Liver (tissue), 9 donors: ENCODE results near the gene ZRANB1. TPM values are rescaled to one million over a fixed set of nuclear protein-coding genes. Genes with fewer than 3 reads are reported as not detected.

ENCODE experiments used
- DNase-seq: peaks from one replicate; pipeline ENCODE4 v3.0.0-alpha.2; 2017; ENCODE audit warnings: low spot score
- H3K27ac ChIP-seq, 2 donors: one replicate each; pipeline ENCODE4 v1.7.0; 2013; ENCODE audit warnings: inconsistent platforms in 2 of 2, low read length in 2 of 2, control low read depth in 1 of 2, low read depth in 1 of 2, mild to moderate bottlenecking in 1 of 2
- H3K27me3 ChIP-seq, 4 donors: one replicate each; pipeline versions ENCODE4 v1.6.1 to v1.7.0; 2013; ENCODE audit warnings: low read length in 3 of 4, inconsistent platforms in 1 of 4, mild to moderate bottlenecking in 1 of 4, moderate library complexity in 1 of 4; ENCODE audit not compliant: control insufficient read depth in 4 of 4, insufficient read depth in 4 of 4
- H3K36me3 ChIP-seq, 4 donors: one replicate each; pipeline versions ENCODE4 v1.6.1 to v1.7.0; 2013; ENCODE audit warnings: low read length in 3 of 4, mild to moderate bottlenecking in 3 of 4, low read depth in 1 of 4, moderate library complexity in 1 of 4; ENCODE audit not compliant: control insufficient read depth in 4 of 4, insufficient read depth in 3 of 4
- H3K4me1 ChIP-seq, 4 donors: one replicate each; pipeline versions ENCODE4 v1.6.1 to v1.7.0; 2013; ENCODE audit warnings: low read length in 3 of 4, mild to moderate bottlenecking in 3 of 4, moderate library complexity in 1 of 4; ENCODE audit not compliant: control insufficient read depth in 4 of 4, insufficient read depth in 4 of 4
- H3K4me3 ChIP-seq, 3 donors: one replicate each; pipeline versions ENCODE4 v1.6.1 to v1.7.0; 2013; ENCODE audit warnings: low read length in 3 of 3, control low read depth in 1 of 3, low read depth in 1 of 3, mild to moderate bottlenecking in 1 of 3
- H3K9ac ChIP-seq, 2 donors: one replicate each; pipeline ENCODE4 v1.7.0; 2013; ENCODE audit warnings: low read length in 2 of 2, mild to moderate bottlenecking in 2 of 2, moderate library complexity in 2 of 2, control low read depth in 1 of 2, low read depth in 1 of 2
- H3K9me3 ChIP-seq, 4 donors: one replicate each; pipeline versions ENCODE4 v1.6.1 to v1.7.0; 2013; ENCODE audit warnings: low read length in 3 of 4; ENCODE audit not compliant: control insufficient read depth in 4 of 4
- ATF3 ChIP-seq: IDR thresholded peaks from 2 replicates; pipeline ENCODE4 v1.6.1; 2016; ENCODE audit warnings: antibody characterized with exemption
- CTCF ChIP-seq: fragments of 150-350 bp; IDR thresholded peaks from 2 replicates; pipeline ENCODE4 v1.5.1; 2017; ENCODE audit warnings: improper control_type of control experiment, low read depth, low read length; ENCODE audit not compliant: missing input control
- EGR1 ChIP-seq, 2 donors: IDR thresholded peaks; 2 replicates each; pipeline ENCODE4 v1.6.1; 2016 to 2018; ENCODE audit warnings: antibody characterized with exemption in 2 of 2, low read depth in 2 of 2
- FOXA1 ChIP-seq: IDR thresholded peaks from 2 replicates; pipeline ENCODE4 v1.6.1; 2016; ENCODE audit warnings: antibody characterized with exemption
- FOXA2 ChIP-seq: IDR thresholded peaks from 2 replicates; pipeline ENCODE4 v1.6.1; 2016; ENCODE audit warnings: antibody characterized with exemption
- GABPA ChIP-seq, 2 donors: IDR thresholded peaks in 1 of 2; conservative IDR thresholded peaks in 1 of 2; 2 replicates each; pipeline ENCODE4 v1.6.1; 2016; ENCODE audit warnings: antibody characterized with exemption in 2 of 2, mild to moderate bottlenecking in 1 of 2, moderate library complexity in 1 of 2
- HNF4A ChIP-seq, 2 donors: conservative IDR thresholded peaks; 2 replicates each; pipeline ENCODE4 v1.6.1; 2016; ENCODE audit warnings: antibody characterized with exemption in 2 of 2, mild to moderate bottlenecking in 2 of 2
- HNF4G ChIP-seq: IDR thresholded peaks from 2 replicates; pipeline ENCODE4 v1.6.1; 2016; ENCODE audit warnings: antibody characterized with exemption
- JUND ChIP-seq, 2 donors: IDR thresholded peaks; 2 replicates each; pipeline ENCODE4 v1.6.1; 2016; ENCODE audit warnings: antibody characterized with exemption in 2 of 2
- NR2F2 ChIP-seq: IDR thresholded peaks from 2 replicates; pipeline ENCODE4 v1.6.1; 2016; ENCODE audit warnings: antibody characterized with exemption
- RAD21 ChIP-seq, 2 donors: IDR thresholded peaks; 2 replicates each; pipeline ENCODE4 v1.6.1; 2016; ENCODE audit warnings: antibody characterized with exemption in 2 of 2, mild to moderate bottlenecking in 2 of 2
- RXRA ChIP-seq, 2 donors: IDR thresholded peaks; 2 replicates each; pipeline ENCODE4 v1.6.1; 2017 to 2018; ENCODE audit warnings: antibody characterized with exemption in 2 of 2, mild to moderate bottlenecking in 1 of 2
- SP1 ChIP-seq: IDR thresholded peaks from 2 replicates; pipeline ENCODE4 v1.6.1; 2018; ENCODE audit warnings: antibody characterized with exemption, mild to moderate bottlenecking
- TAF1 ChIP-seq: conservative IDR thresholded peaks from 2 replicates; pipeline ENCODE4 v1.6.1; 2016; ENCODE audit warnings: antibody characterized with exemption, mild to moderate bottlenecking
- YY1 ChIP-seq: IDR thresholded peaks from 2 replicates; pipeline ENCODE4 v1.6.1; 2016; ENCODE audit warnings: antibody characterized with exemption, mild to moderate bottlenecking
- WGBS: extraction: QIAGEN DNeasy Blood & Tissue Kit; methylation state at CpG from one replicate; pipeline ENCODE4 v1.1.7; 2013; 5-methylcytosine and 5-hydroxymethylcytosine counted together
- polyA plus RNA-seq, 2 donors: library from polyadenylated mRNA; stranded (reverse) in 1 of 2; unstranded in 1 of 2; fragments of 200-250 nt in 1 of 2; fragments of >200 nt in 1 of 2; fragmentation: Nextera tagmentation in 1 of 2; extraction: Ambion mirVana in 1 of 2; gene quantifications; one replicate each; pipeline versions ENCODE4 v1.2.1 to v1.2.3, GENCODE V29; 2013 to 2015
- total RNA-seq, 2 donors: library from RNA; depleted of rRNA; stranded (reverse); fragments of >200 nt; gene quantifications; one replicate each; pipeline ENCODE4 v1.2.3, GENCODE V29; 2014
- TF ChIP-seq, protein P1 (sequence below): IDR thresholded peaks from 2 replicates; pipeline ENCODE4 v1.6.1; 2016; ENCODE audit warnings: antibody characterized with exemption
- TF ChIP-seq, protein P2 (sequence below): IDR thresholded peaks from 2 replicates; pipeline ENCODE4 v1.6.1; 2016; ENCODE audit warnings: antibody characterized with exemption, mild to moderate bottlenecking
- TF ChIP-seq, protein P3 (sequence below): IDR thresholded peaks from 2 replicates; pipeline ENCODE4 v1.6.1; 2016; ENCODE audit warnings: antibody characterized with exemption
- donor health status: healthy.
- donor health status: healthy.
- donor health status: healthy.
- donor health status: healthy.
- donor health status: healthy.

Gene ZRANB1
- total and polyA plus RNA-seq, 4 donors: 6.2 to 32.5 (median 14.4) TPM

DNA sequence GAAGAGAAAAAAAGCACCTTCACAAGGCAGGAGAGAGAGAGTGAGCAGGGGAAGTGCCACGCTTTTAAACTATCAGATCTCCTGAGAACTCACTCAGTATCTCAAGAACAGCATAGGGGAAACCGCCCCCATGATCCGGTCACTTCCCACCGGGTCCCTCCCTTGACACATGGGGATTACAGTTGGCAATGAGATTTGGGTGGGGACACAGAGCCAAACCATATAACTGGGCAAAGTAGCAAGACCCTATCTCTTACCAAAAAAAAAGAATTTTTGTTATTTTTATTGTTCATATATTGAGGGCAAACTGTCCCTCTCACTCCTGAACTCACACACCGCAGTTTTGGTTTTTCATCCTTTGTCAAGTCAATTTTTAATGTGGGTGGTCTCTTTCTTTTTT lies 18.2 kb upstream of the ZRANB1 start:
- H3K27me3 ChIP-seq: no peaks in the 10 kb centered on the region
- no peaks in the 10 kb centered on the region for H3K9me3 ChIP-seq
- TF ChIP-seq FOXA2: no peak
- no peak for TF ChIP-seq TAF1
- no peak for TF ChIP-seq GABPA (IDR thresholded peaks at IDR 0.05 in 1 of 2, conservative IDR thresholded peaks at IDR 0.05 in 1 of 2)
- TF ChIP-seq, protein P1, sequence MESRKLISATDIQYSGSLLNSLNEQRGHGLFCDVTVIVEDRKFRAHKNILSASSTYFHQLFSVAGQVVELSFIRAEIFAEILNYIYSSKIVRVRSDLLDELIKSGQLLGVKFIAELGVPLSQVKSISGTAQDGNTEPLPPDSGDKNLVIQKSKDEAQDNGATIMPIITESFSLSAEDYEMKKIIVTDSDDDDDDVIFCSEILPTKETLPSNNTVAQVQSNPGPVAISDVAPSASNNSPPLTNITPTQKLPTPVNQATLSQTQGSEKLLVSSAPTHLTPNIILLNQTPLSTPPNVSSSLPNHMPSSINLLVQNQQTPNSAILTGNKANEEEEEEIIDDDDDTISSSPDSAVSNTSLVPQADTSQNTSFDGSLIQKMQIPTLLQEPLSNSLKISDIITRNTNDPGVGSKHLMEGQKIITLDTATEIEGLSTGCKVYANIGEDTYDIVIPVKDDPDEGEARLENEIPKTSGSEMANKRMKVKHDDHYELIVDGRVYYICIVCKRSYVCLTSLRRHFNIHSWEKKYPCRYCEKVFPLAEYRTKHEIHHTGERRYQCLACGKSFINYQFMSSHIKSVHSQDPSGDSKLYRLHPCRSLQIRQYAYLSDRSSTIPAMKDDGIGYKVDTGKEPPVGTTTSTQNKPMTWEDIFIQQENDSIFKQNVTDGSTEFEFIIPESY: no peak
- TF ChIP-seq HNF4G: no peak
- no peak for TF ChIP-seq RXRA (IDR thresholded peaks at IDR 0.05)
- no peak for TF ChIP-seq JUND (IDR thresholded peaks at IDR 0.05)
- TF ChIP-seq CTCF: no peak
- TF ChIP-seq YY1: no peak
- no peak for TF ChIP-seq ATF3
- H3K9ac ChIP-seq: no peak overlapping the region
- H3K4me3 ChIP-seq: no peak overlapping the region
- DNase-seq: no peak
- no peak overlapping the region for H3K27ac ChIP-seq
- H3K4me1 ChIP-seq: peaks cover 13 to 37% (median 22%) of the 10 kb centered on the region in 4 donors
- WGBS: 99% methylated on average over 5 of the region's 5 CpGs
- peaks cover 0 to 3% (median 0%) of the 10 kb centered on the region in 4 donors for H3K36me3 ChIP-seq

DNA sequence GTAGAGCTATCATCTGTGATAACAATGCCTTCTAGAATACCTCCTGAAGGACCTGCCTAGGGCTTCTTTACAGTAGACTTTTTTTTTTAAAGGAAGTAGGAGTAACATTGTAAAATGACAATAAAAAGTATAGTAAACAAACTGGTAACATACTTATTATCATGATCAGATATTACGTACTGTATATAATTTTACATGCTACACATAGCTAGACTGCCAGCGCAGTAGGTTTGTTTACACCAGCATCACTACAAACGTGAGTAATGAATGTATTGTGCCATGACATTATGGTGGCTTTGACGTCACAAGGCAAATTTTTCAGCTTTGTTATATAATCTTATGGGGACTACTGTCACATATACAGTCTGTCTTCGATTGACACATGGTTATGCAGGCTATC lies 15.4 kb upstream of the ZRANB1 start:
- Histone ChIP-seq H3K4me1 (peaks cover 6 to 16% (median 8%) of the 10 kb centered on the region in 4 donors), H3K27me3 (no peaks in the 10 kb centered on the region), H3K4me3 (no peak overlapping the region), H3K9me3 (no peaks in the 10 kb centered on the region), H3K9ac (no peak overlapping the region), H3K27ac (no peak overlapping the region), H3K36me3 (peaks cover 0 to 3% (median 0%) of the 10 kb centered on the region in 4 donors)
- 91% methylated on average over 5 of the region's 5 CpGs for WGBS
- no peak for DNase-seq
- TF ChIP-seq, protein P2, sequence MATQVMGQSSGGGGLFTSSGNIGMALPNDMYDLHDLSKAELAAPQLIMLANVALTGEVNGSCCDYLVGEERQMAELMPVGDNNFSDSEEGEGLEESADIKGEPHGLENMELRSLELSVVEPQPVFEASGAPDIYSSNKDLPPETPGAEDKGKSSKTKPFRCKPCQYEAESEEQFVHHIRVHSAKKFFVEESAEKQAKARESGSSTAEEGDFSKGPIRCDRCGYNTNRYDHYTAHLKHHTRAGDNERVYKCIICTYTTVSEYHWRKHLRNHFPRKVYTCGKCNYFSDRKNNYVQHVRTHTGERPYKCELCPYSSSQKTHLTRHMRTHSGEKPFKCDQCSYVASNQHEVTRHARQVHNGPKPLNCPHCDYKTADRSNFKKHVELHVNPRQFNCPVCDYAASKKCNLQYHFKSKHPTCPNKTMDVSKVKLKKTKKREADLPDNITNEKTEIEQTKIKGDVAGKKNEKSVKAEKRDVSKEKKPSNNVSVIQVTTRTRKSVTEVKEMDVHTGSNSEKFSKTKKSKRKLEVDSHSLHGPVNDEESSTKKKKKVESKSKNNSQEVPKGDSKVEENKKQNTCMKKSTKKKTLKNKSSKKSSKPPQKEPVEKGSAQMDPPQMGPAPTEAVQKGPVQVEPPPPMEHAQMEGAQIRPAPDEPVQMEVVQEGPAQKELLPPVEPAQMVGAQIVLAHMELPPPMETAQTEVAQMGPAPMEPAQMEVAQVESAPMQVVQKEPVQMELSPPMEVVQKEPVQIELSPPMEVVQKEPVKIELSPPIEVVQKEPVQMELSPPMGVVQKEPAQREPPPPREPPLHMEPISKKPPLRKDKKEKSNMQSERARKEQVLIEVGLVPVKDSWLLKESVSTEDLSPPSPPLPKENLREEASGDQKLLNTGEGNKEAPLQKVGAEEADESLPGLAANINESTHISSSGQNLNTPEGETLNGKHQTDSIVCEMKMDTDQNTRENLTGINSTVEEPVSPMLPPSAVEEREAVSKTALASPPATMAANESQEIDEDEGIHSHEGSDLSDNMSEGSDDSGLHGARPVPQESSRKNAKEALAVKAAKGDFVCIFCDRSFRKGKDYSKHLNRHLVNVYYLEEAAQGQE: no peak
- TF ChIP-seq, protein P3, sequence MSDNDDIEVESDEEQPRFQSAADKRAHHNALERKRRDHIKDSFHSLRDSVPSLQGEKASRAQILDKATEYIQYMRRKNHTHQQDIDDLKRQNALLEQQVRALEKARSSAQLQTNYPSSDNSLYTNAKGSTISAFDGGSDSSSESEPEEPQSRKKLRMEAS: no peak
- TF ChIP-seq FOXA1: no peak
- no peak for TF ChIP-seq YY1
- TF ChIP-seq ATF3: no peak
- TF ChIP-seq, protein P1: no peak
- TF ChIP-seq RXRA (IDR thresholded peaks at IDR 0.05): no peak
- no peak for TF ChIP-seq CTCF
- no peak for TF ChIP-seq HNF4G
- TF ChIP-seq RAD21 (IDR thresholded peaks at IDR 0.05): no peak
- no peak for TF ChIP-seq NR2F2
- TF ChIP-seq SP1: no peak
- TF ChIP-seq EGR1 (IDR thresholded peaks at IDR 0.05; ENCODE audit: low read depth in 2 of 2): no peak
- TF ChIP-seq FOXA2: no peak
- TF ChIP-seq GABPA (IDR thresholded peaks at IDR 0.05 in 1 of 2, conservative IDR thresholded peaks at IDR 0.05 in 1 of 2): no peak
- TF ChIP-seq TAF1: no peak
- no peak for TF ChIP-seq JUND (IDR thresholded peaks at IDR 0.05)
- no peak for TF ChIP-seq HNF4A (conservative IDR thresholded peaks at IDR 0.05)
